Activated CD4-positive, alpha-beta memory T cell treated with anti-CD3 and anti-CD28 coated beads for 36 hours (primary cell): ENCODE results near the gene CALM3. TPM values are rescaled to one million over a fixed set of nuclear protein-coding genes. Genes with fewer than 3 reads are reported as not detected.
A peak's percentile ranks its signal among the peaks of the same experiment; 100 is the strongest.

Experiments
- CTCF ChIA-PET: fragments of 350-600 bp; sonication (Branson Sonifier 250); formaldehyde crosslinking; loops from one replicate; lab custom pipeline; 2021; ENCODE audit warnings: antibody characterized with exemption, inconsistent platforms; lab: Charles Lee
- POLR2A ChIA-PET: fragments of 350-600 bp; sonication (Branson Sonifier 250); formaldehyde crosslinking; loops from one replicate; lab custom pipeline; 2021; ENCODE audit warnings: antibody characterized with exemption; lab: Charles Lee
- DNase-seq: peaks from one replicate; pipeline ENCODE4 v3.0.0-alpha.2; 2020
- H3K27ac Mint-ChIP-seq: one replicate; pipeline ENCODE4 v1.8.0; 2021; ENCODE audit warnings: mixed read lengths
- H3K27me3 Mint-ChIP-seq: one replicate; pipeline ENCODE4 v1.8.0; 2021; ENCODE audit warnings: mixed read lengths
- H3K36me3 Mint-ChIP-seq: one replicate; pipeline ENCODE4 v1.8.0; 2021; ENCODE audit warnings: mixed read lengths
- H3K4me1 Mint-ChIP-seq: one replicate; pipeline ENCODE4 v1.8.0; 2021; ENCODE audit warnings: low read depth, mixed read lengths
- H3K4me3 Mint-ChIP-seq: one replicate; pipeline ENCODE4 v1.8.0; 2021; ENCODE audit warnings: mild to moderate bottlenecking, mixed read lengths
- H3K9me3 Mint-ChIP-seq: one replicate; pipeline ENCODE4 v1.8.0; 2021; ENCODE audit warnings: mixed read lengths
- intact Hi-C: fragments of 100-400 bp; cut with micrococcal nuclease; formaldehyde crosslinking; loops from one replicate; pipeline ENCODE4 v1.15.1; 2023
- total RNA-seq, 2 experiments: library from RNA; stranded (reverse); gene quantifications; one replicate each; pipeline ENCODE4 v1.2.3, GENCODE V29; 2021

Gene CALM3
- total RNA-seq, 2 experiments from 2014 or later, result 410 to 425 TPM

- no peaks in the 10 kb centered on the region for H3K9me3 Mint-ChIP-seq
- H3K36me3 Mint-ChIP-seq, result peaks cover 46% of the 10 kb centered on the region
- CTCF ChIA-PET, result no interaction called here
Observed at GRCh38 chr19:46608178-46608577, 7.0 kb downstream of the CALM3 start.

GRCh38 chr19:46608581-46609345, 7.6 kb downstream of the CALM3 start:
- H3K27me3 Mint-ChIP-seq, result no peaks in the 10 kb centered on the region
- no peak overlapping the region for H3K27ac Mint-ChIP-seq
- H3K9me3 Mint-ChIP-seq, result no peaks in the 10 kb centered on the region
- H3K36me3 Mint-ChIP-seq, result peaks cover 41% of the 10 kb centered on the region
- no peak for DNase-seq
- H3K4me1 Mint-ChIP-seq, result peaks cover 51% of the 10 kb centered on the region
- ChIA-PET POLR2A (interaction anchor here (0.8 kb wide), 1 partner anchor 16 kb away, joined by 3 read pairs; the partner anchor contains the start of gene PTGIR), CTCF (interaction anchor here (1.3 kb wide), 1 partner anchor 29 kb away, joined by 3 read pairs; no protein-coding TSS in a partner anchor)
- no peak overlapping the region for H3K4me3 Mint-ChIP-seq
- intact Hi-C loops, result no loop called here

More at GRCh38 chr19:46608178-46608577, 7.0 kb downstream of the CALM3 start:
- DNase-seq, result no peak
- intact Hi-C loops, result no loop called here
- POLR2A ChIA-PET, result no interaction called here
- no peak overlapping the region for H3K27ac Mint-ChIP-seq
- no peak overlapping the region for H3K4me3 Mint-ChIP-seq
- peaks cover 55% of the 10 kb centered on the region for H3K4me1 Mint-ChIP-seq
- H3K27me3 Mint-ChIP-seq, result no peaks in the 10 kb centered on the region

DNA sequence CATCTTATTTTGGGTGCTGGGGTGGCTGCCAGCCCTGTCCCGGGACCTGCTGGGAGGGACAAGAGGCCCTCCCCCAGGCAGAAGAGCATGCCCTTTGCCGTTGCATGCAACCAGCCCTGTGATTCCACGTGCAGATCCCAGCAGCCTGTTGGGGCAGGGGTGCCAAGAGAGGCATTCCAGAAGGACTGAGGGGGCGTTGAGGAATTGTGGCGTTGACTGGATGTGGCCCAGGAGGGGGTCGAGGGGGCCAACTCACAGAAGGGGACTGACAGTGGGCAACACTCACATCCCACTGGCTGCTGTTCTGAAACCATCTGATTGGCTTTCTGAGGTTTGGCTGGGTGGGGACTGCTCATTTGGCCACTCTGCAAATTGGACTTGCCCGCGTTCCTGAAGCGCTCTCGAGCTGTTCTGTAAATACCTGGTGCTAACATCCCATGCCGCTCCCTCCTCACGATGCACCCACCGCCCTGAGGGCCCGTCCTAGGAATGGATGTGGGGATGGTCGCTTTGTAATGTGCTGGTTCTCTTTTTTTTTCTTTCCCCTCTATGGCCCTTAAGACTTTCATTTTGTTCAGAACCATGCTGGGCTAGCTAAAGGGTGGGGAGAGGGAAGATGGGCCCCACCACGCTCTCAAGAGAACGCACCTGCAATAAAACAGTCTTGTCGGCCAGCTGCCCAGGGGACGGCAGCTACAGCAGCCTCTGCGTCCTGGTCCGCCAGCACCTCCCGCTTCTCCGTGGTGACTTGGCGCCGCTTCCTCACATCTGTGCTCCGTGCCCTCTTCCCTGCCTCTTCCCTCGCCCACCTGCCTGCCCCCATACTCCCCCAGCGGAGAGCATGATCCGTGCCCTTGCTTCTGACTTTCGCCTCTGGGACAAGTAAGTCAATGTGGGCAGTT, 8.6 kb downstream of the CALM3 start:
- Mint-ChIP-seq H3K9me3 (no peaks in the 10 kb centered on the region), H3K27me3 (no peaks in the 10 kb centered on the region), H3K4me1 (peaks cover 49% of the 10 kb centered on the region), H3K27ac (no peak overlapping the region), H3K36me3 (peaks cover 41% of the 10 kb centered on the region), H3K4me3 (no peak overlapping the region)
- no peak for DNase-seq
- POLR2A ChIA-PET, result interaction anchor here (0.7 to 3.5 kb wide), 2 partner anchors 8 to 105 kb away, joined by 4 to 50 read pairs; partner anchors contain the start of gene CALM3
- CTCF ChIA-PET, result interaction anchor here (1.3 to 13.2 kb wide), 4 partner anchors 10 to 82 kb away, joined by 3 to 319 read pairs (median 6); partner anchors contain the start of gene DACT3
- intact Hi-C loops, result no loop called here

- Mint-ChIP-seq H3K4me1 (peaks cover 49% of the 10 kb centered on the region), H3K27me3 (no peaks in the 10 kb centered on the region), H3K36me3 (peaks cover 41% of the 10 kb centered on the region), H3K9me3 (no peaks in the 10 kb centered on the region), H3K4me3 (no peak overlapping the region), H3K27ac (no peak overlapping the region)
- intact Hi-C loops, result no loop called here
- CTCF ChIA-PET, result interaction anchor here (0.6 to 13.2 kb wide), 4 partner anchors 9 to 174 kb away, joined by 3 to 319 read pairs (median 6); partner anchors contain the start of gene DACT3
- POLR2A ChIA-PET, result interaction anchor here (0.8 to 3.5 kb wide), 3 partner anchors 9 to 57 kb away, joined by 4 to 50 read pairs (median 5); partner anchors contain the start of genes CALM3 and DACT3
- no peak for DNase-seq
Observed at GRCh38 chr19:46610413-46610775, 9.3 kb downstream of the CALM3 start.

DNA sequence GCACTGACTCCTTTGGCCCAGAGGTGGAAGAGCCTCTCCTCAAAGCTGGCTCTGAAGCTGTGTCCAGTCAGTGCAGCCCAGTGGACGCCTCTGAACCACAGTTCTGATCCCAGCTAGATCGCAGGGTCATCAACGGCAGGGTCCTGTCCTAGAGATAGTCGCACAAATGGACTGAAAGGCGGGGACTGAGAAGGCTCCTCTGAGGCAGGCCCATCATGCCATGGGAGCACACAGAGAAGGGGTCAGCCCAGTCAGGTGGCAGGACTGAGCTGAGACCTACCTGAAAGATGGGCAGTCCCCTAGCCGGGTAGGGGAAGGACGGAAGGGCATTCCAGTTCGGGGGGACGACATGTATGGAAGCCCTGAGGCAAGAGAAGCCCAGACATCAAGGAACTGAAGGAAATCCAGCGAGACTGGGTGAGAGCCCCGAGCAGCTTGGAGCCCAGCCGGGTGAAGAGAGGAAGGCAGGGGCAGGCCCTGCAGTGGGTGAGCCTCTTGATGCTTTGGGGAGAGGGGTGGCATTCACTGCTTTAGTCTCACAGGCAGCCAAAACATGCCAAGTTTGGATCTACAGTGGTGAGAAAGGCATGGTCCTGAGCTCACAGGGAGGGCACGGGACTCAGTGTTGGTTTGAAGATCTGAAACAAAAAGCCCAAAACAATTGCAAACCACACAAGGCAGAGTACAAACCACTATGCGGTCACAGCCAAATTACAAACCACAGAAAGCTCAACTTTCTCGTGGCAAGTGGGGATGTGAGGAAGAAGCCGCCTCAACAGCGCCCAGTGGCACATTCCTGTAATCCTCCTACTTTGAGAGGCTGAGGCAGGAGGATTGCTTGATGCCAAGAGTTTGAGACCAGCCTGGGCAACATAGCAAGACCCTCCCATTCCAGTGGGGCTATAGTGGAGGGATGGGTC, 10.0 kb downstream of the CALM3 start:
- CTCF ChIA-PET, result interaction anchor here (0.6 to 13.2 kb wide), 11 partner anchors 9 to 173 kb away, joined by 3 to 319 read pairs (median 4); partner anchors contain the start of genes CALM3, DACT3 and PTGIR
- peaks cover 36% of the 10 kb centered on the region for H3K36me3 Mint-ChIP-seq
- intact Hi-C loops, result loop anchor here (1.0 kb wide), 1 partner anchor 8 kb away; no protein-coding TSS in a partner anchor
- peak; percentile 54 for DNase-seq
- POLR2A ChIA-PET, result interaction anchor here (0.7 to 3.5 kb wide), 5 partner anchors 9 to 86 kb away, joined by 3 to 50 read pairs (median 4); partner anchors contain the start of genes CALM3 and DACT3
- H3K4me3 Mint-ChIP-seq, result peak overlapping the region; percentile 50
- H3K4me1 Mint-ChIP-seq, result peaks cover 50% of the 10 kb centered on the region
- H3K9me3 Mint-ChIP-seq, result no peaks in the 10 kb centered on the region
- peak overlapping the region; percentile 71 for H3K27ac Mint-ChIP-seq
- H3K27me3 Mint-ChIP-seq, result no peaks in the 10 kb centered on the region

DNA sequence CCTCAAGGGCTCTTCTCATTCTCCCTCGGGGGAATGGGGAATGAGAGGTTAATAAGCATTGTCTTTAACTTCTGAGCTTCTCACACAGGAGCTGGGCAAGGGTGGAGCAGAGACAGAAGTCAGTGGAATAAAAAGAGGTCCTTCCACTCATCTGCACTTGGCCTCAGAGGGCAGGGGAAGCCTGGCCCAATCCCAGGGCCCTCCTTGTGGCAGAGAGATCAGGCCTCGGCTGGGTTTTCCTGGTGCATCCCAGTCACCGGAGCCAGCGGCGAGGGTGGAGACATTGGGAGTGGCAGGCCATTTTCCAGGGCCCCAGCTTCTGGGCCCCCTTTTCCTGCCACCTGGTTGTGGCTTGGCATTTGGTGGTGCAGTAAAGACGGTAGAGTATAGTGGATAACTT, 10.6 kb downstream of the CALM3 start:
- no peak for DNase-seq
- Mint-ChIP-seq H3K4me1 (peaks cover 52% of the 10 kb centered on the region), H3K36me3 (peaks cover 30% of the 10 kb centered on the region)

DNA sequence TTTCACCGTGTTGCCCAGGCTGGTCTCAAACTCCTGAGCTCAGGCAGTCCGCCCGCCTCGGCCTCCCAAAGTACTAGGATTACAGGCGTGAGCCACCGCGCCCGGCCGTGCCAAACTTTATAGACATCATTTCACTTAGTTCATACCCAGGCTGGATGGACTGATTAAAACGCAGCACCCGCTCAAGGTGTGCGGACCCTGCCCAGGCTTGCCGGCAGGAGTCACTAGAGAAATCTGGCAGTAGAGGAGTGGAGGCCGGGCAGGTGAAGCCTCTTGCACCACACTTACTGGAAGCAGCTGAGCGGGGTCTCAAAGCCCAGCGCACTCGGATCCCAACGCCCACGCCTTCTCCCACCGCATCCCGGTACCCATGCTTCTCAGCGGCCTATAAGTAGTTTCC, 12.4 kb downstream of the CALM3 start:
- CTCF ChIA-PET, result interaction anchor here (0.6 to 13.2 kb wide), 17 partner anchors 8 to 227 kb away, joined by 3 to 319 read pairs (median 6); partner anchors contain the start of genes CALM3, DACT3 and PTGIR
- Mint-ChIP-seq H3K36me3 (peaks cover 19% of the 10 kb centered on the region), H3K9me3 (no peaks in the 10 kb centered on the region), H3K4me1 (peaks cover 57% of the 10 kb centered on the region), H3K27ac (no peak overlapping the region), H3K27me3 (no peaks in the 10 kb centered on the region), H3K4me3 (no peak overlapping the region)
- intact Hi-C loops, result no loop called here
- DNase-seq, result no peak
- POLR2A ChIA-PET, result interaction anchor here (1.3 to 1.8 kb wide), 2 partner anchors 11 to 48 kb away, joined by 5 to 11 read pairs; partner anchors contain the start of gene DACT3

More for the DNA sequence above, 10.6 kb downstream of the CALM3 start:
- CTCF ChIA-PET, result interaction anchor here (0.7 to 13.2 kb wide), 10 partner anchors 9 to 142 kb away, joined by 3 to 319 read pairs (median 4); partner anchors contain the start of genes CALM3, DACT3 and PTGIR
- no peaks in the 10 kb centered on the region for H3K9me3 Mint-ChIP-seq
- H3K4me3 Mint-ChIP-seq, result no peak overlapping the region
- H3K27ac Mint-ChIP-seq, result peak overlapping the region; percentile 71
- H3K27me3 Mint-ChIP-seq, result no peaks in the 10 kb centered on the region
- intact Hi-C loops, result loop anchor here (1.0 kb wide), 1 partner anchor 8 kb away; no protein-coding TSS in a partner anchor
- POLR2A ChIA-PET, result interaction anchor here (0.8 to 3.5 kb wide), 3 partner anchors 9 to 49 kb away, joined by 3 to 50 read pairs (median 4); partner anchors contain the start of genes CALM3 and DACT3

DNA sequence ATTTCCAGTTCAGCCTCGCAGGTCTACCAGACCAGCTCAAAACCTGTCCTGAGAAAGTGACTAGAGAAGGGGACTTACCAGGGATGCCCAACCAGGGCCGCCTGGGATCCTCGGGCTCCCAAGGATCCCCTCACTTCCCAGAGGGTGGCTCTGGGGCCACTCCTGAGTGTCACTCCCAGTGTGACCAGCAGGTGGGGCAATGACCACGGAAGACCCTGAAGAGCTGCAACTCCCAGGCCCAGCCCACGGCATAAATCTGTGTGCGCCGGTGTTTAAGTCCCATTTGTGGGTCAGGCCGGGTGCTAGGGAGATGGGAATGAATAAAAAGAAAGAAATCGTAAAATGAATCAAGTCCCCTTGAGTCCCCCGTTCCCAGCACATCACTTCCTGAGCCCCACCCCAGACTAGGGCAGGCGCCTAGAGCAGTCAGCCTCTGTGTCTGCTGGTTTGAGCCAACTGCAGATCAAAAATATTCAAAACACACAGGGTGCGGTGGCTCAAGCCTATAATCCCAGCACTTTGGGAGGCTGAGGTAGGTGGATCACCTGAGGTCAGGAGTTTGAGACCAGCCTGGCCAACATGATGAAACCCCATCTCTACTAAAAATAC, 13.1 kb downstream of the CALM3 start:
- no peaks in the 10 kb centered on the region for H3K9me3 Mint-ChIP-seq
- H3K36me3 Mint-ChIP-seq, result peaks cover 15% of the 10 kb centered on the region
- H3K27ac Mint-ChIP-seq, result peak overlapping the region; percentile 78
- no peak overlapping the region for H3K4me3 Mint-ChIP-seq
- H3K4me1 Mint-ChIP-seq, result peaks cover 64% of the 10 kb centered on the region
- ChIA-PET POLR2A (interaction anchor here (1.3 to 1.8 kb wide), 2 partner anchors 12 to 47 kb away, joined by 5 to 11 read pairs; partner anchors contain the start of gene DACT3), CTCF (interaction anchor here (0.6 to 13.2 kb wide), 21 partner anchors 9 to 227 kb away, joined by 3 to 319 read pairs (median 5); partner anchors contain the start of genes CALM3, DACT3 and PTGIR)
- DNase-seq, result peak; percentile 91
- intact Hi-C loops, result loop anchor here (1.0 kb wide), 1 partner anchor 48 kb away; no protein-coding TSS in a partner anchor
- no peaks in the 10 kb centered on the region for H3K27me3 Mint-ChIP-seq

- POLR2A ChIA-PET, result interaction anchor here (0.9 to 3.8 kb wide), 4 partner anchors 9 to 45 kb away, joined by 3 to 26 read pairs (median 6); partner anchors contain the start of genes CALM3, DACT3 and PTGIR
- DNase-seq, result no peak
- CTCF ChIA-PET, result interaction anchor here (1.5 to 13.2 kb wide), 4 partner anchors 14 to 46 kb away, joined by 8 to 319 read pairs (median 27); partner anchors contain the start of genes CALM3 and DACT3
- Mint-ChIP-seq H3K4me3 (no peak overlapping the region), H3K36me3 (peaks cover 3% of the 10 kb centered on the region), H3K9me3 (no peaks in the 10 kb centered on the region), H3K4me1 (peaks cover 69% of the 10 kb centered on the region), H3K27ac (peak overlapping the region; percentile 68), H3K27me3 (no peaks in the 10 kb centered on the region)
- intact Hi-C loops, result loop anchor here (2.0 kb wide), 1 partner anchor 13 kb away; no protein-coding TSS in a partner anchor
Observed at GRCh38 chr19:46615966-46616365, 14.8 kb downstream of the CALM3 start.
